HepG2 (cell line): ENCODE results near the gene CLTCL1. TPM values are rescaled to one million over a fixed set of nuclear protein-coding genes. Genes with fewer than 3 reads are reported as not detected.

ENCODE experiments used
- FOXK1 ChIP-seq: sonication (generic); formaldehyde crosslinking; IDR thresholded peaks from 2 replicates; pipeline ENCODE4 v1.4.0; 2020; ENCODE audit warnings: low read depth, missing genetic modification reagents, borderline replicate concordance
- FOXP4 ChIP-seq: sonication (generic); formaldehyde crosslinking; IDR thresholded peaks from 2 replicates; pipeline ENCODE4 v1.4.0; 2020; ENCODE audit warnings: missing genetic modification reagents
- GABPA ChIP-seq, 2 experiments: IDR thresholded peaks; 2 replicates each; pipeline ENCODE4 v1.6.1; 2011 to 2016; ENCODE audit warnings: low read depth in 2 of 2, low read length in 1 of 2, missing biosample characterization in 1 of 2, missing genetic modification characterization in 1 of 2
- HMG20B ChIP-seq: conservative IDR thresholded peaks from 2 replicates; pipeline ENCODE4 v1.6.1; 2016; ENCODE audit warnings: missing genetic modification reagents, missing compliant biosample characterization
- HNF1A ChIP-seq, 2 experiments: sonication (generic) in 1 of 2; formaldehyde crosslinking in 1 of 2; IDR thresholded peaks; 2 replicates each; pipeline versions ENCODE4 v1.4.0 to v1.6.1; 2016 to 2020; ENCODE audit warnings: borderline replicate concordance in 1 of 2, low read depth in 1 of 2, mild to moderate bottlenecking in 1 of 2, missing genetic modification reagents in 1 of 2
- MTA1 ChIP-seq: sonication (generic); formaldehyde crosslinking; IDR thresholded peaks from 2 replicates; pipeline ENCODE4 v1.4.0; 2020; ENCODE audit warnings: missing genetic modification reagents, mild to moderate bottlenecking, borderline replicate concordance
- SMYD3 ChIP-seq: sonication (generic); formaldehyde crosslinking; IDR thresholded peaks from 2 replicates; pipeline ENCODE4 v1.8.1; 2023; ENCODE audit warnings: mild to moderate bottlenecking, missing genetic modification reagents
- ZNF317 ChIP-seq: sonication (generic); formaldehyde crosslinking; IDR thresholded peaks from 2 replicates; pipeline ENCODE4 v1.5.0; 2020; ENCODE audit warnings: mild to moderate bottlenecking, missing genetic modification reagents
- ZNF430 ChIP-seq: sonication (generic); formaldehyde crosslinking; IDR thresholded peaks from 2 replicates; pipeline ENCODE4 v1.9.0; 2021; ENCODE audit warnings: mild to moderate bottlenecking, missing genetic modification reagents
- ZNF572 ChIP-seq: sonication (generic); formaldehyde crosslinking; IDR thresholded peaks from 2 replicates; pipeline ENCODE4 v1.5.1; 2020; ENCODE audit warnings: mild to moderate bottlenecking, missing genetic modification reagents
- polyA plus RNA-seq, 8 experiments: library from polyadenylated mRNA; depleted of rRNA in 3 of 8; stranded (reverse) in 7 of 8; unstranded in 1 of 8; fragments of >200 nt; fragmentation: Illumina TruSeq in 4 of 8; extraction: Trizol in 4 of 8; gene quantifications; 2 replicates each; pipeline versions ENCODE4 v1.2.1 to v1.2.3, GENCODE V29; 2011 to 2016; ENCODE audit warnings: low read depth in 4 of 8, missing spikeins in 1 of 8, mixed read lengths in 1 of 8; ENCODE audit not compliant: insufficient read depth in 1 of 8
- total RNA-seq, 5 experiments: library from RNA; depleted of rRNA; stranded (reverse); fragments of >200 nt; fragmentation: Illumina TruSeq; extraction: Trizol; gene quantifications; 2 replicates each; pipeline ENCODE4 v1.2.3, GENCODE V29; 2016; ENCODE audit warnings: low read depth in 1 of 5
- TF ChIP-seq, protein P1 (sequence below): sonication (generic); formaldehyde crosslinking; IDR thresholded peaks from 2 replicates; pipeline ENCODE4 v1.5.0; 2020; ENCODE audit warnings: missing genetic modification reagents
- TF ChIP-seq, protein P2 (sequence below): sonication (generic); formaldehyde crosslinking; IDR thresholded peaks from 2 replicates; pipeline ENCODE4 v1.4.0; 2020; ENCODE audit warnings: missing genetic modification reagents, borderline replicate concordance

The CLTCL1 gene
- total and polyA plus RNA-seq, 2 of the 13 experiments (the other 11 are each of a cell fraction or from before 2014, with no cell fraction given): 8.1 to 10.9 TPM

DNA sequence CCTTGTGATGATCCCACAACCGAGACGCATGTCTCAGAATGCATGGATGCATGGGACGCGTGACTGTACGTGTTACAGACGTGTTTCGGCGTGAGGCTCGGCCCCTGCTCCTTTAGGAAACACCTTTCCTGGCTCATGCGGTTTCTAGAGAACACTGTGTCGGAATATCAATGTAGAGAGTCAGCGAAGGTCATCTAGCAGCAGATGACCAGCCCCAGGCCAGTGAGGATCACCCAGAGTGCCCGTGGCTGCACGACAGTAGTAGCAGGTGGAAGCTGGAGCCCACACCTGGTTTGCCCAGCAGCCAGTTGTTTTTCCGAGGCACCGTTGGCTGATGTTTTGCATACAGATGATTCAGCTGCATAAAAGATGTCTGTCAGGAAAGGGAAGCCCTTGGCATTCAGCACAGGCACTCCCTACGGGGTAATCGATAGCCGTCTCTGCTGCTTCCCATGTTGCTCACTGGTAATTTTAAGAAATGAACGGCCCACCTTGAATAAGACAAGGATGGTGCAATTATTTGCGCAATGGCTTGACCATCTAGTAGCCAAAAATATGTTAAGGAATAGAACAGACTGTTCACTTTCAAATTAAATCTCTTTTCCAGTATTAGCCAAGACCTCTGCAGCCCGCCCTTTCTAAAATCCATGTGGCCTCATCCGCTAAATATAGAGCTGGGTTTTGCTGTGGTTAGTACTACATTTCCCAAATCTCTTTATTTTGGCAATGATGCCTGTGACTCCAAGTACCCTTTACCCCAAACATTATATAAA lies 1.1 kb upstream of the CLTCL1 start (continued):
- TF ChIP-seq, protein P1, sequence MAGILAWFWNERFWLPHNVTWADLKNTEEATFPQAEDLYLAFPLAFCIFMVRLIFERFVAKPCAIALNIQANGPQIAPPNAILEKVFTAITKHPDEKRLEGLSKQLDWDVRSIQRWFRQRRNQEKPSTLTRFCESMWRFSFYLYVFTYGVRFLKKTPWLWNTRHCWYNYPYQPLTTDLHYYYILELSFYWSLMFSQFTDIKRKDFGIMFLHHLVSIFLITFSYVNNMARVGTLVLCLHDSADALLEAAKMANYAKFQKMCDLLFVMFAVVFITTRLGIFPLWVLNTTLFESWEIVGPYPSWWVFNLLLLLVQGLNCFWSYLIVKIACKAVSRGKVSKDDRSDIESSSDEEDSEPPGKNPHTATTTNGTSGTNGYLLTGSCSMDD (CRISPR knock-in tag): no peak
- no peak for TF ChIP-seq HMG20B (CRISPR knock-in tag)
- TF ChIP-seq FOXP4: no peak
- no peak for TF ChIP-seq ZNF572 (CRISPR knock-in tag)
- TF ChIP-seq SMYD3 (CRISPR knock-in tag): no peak
- TF ChIP-seq, protein P2, sequence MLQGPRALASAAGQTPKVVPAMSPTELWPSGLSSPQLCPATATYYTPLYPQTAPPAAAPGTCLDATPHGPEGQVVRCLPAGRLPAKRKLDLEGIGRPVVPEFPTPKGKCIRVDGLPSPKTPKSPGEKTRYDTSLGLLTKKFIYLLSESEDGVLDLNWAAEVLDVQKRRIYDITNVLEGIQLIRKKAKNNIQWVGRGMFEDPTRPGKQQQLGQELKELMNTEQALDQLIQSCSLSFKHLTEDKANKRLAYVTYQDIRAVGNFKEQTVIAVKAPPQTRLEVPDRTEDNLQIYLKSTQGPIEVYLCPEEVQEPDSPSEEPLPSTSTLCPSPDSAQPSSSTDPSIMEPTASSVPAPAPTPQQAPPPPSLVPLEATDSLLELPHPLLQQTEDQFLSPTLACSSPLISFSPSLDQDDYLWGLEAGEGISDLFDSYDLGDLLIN (CRISPR knock-in tag): no peak; the same call in 1 of the 2 replicates
- no peak for TF ChIP-seq HNF1A (IDR thresholded peaks at IDR 0.05; ENCODE audit: low read depth)
- no peak for TF ChIP-seq HNF1A (CRISPR knock-in tag; IDR thresholded peaks at IDR 0.05; ENCODE audit: borderline replicate concordance)
- TF ChIP-seq FOXK1: no peak
- TF ChIP-seq GABPA (IDR thresholded peaks at IDR 0.05; ENCODE audit: low read depth, low read length): no peak
- TF ChIP-seq GABPA (CRISPR knock-in tag; IDR thresholded peaks at IDR 0.05; ENCODE audit: low read depth): no peak
- no peak for TF ChIP-seq MTA1 (CRISPR knock-in tag)
- TF ChIP-seq ZNF317: no peak
- TF ChIP-seq ZNF430 (CRISPR knock-in tag): no peak
